Stomach smooth muscle (tissue), 2 donors: ENCODE measurements around the gene IL4R.

Source experiments
- H3K27ac ChIP-seq: one replicate; pipeline ENCODE4 v1.7.0; 2013; ENCODE audit warnings: mild to moderate bottlenecking, low read length, inconsistent platforms
- H3K27me3 ChIP-seq, 2 donors: one replicate each; pipeline ENCODE4 v1.7.0; 2013; ENCODE audit warnings: low read length in 2 of 2; ENCODE audit not compliant: insufficient read depth in 2 of 2, control insufficient read depth in 1 of 2
- H3K36me3 ChIP-seq, 2 donors: one replicate each; pipeline ENCODE4 v1.7.0; 2013; ENCODE audit warnings: low read length in 2 of 2; ENCODE audit not compliant: control insufficient read depth in 2 of 2, insufficient read depth in 2 of 2
- H3K4me1 ChIP-seq: one replicate; pipeline ENCODE4 v1.7.0; 2013; ENCODE audit warnings: low read length; ENCODE audit not compliant: control insufficient read depth, insufficient read depth
- H3K4me3 ChIP-seq, 2 donors: one replicate each; pipeline ENCODE4 v1.7.0; 2013; ENCODE audit warnings: low read length in 2 of 2
- H3K9ac ChIP-seq, 2 donors: one replicate each; pipeline ENCODE4 v1.7.0; 2013; ENCODE audit warnings: low read length in 2 of 2, mild to moderate bottlenecking in 1 of 2
- H3K9me3 ChIP-seq, 2 donors: one replicate each; pipeline ENCODE4 v1.7.0; 2013; ENCODE audit warnings: low read length in 2 of 2; ENCODE audit not compliant: control insufficient read depth in 2 of 2
- donor health status: healthy.
- donor health status: Pancreatic carcinoma.

IL4R gene

GRCh38 chr16:27289669-27290068, 24.1 kb upstream of the IL4R start:
- Histone ChIP-seq H3K36me3 (no peaks in the 10 kb centered on the region), H3K27me3 (no peaks in the 10 kb centered on the region), H3K9ac (no peak overlapping the region), H3K9me3 (no peaks in the 10 kb centered on the region), H3K4me1 (no peaks in the 10 kb centered on the region), H3K4me3 (no peak overlapping the region), H3K27ac (no peak overlapping the region)

GRCh38 chr16:27290562-27290961, 23.2 kb upstream of the IL4R start:
- Histone ChIP-seq H3K4me1 (no peaks in the 10 kb centered on the region), H3K4me3 (no peak overlapping the region), H3K36me3 (no peaks in the 10 kb centered on the region), H3K9me3 (no peaks in the 10 kb centered on the region), H3K9ac (no peak overlapping the region), H3K27ac (no peak overlapping the region), H3K27me3 (no peaks in the 10 kb centered on the region)

- Histone ChIP-seq H3K4me3 (no peak overlapping the region), H3K9me3 (no peaks in the 10 kb centered on the region)
Observed at GRCh38 chr16:27291106-27291505, 22.7 kb upstream of the IL4R start.

GRCh38 chr16:27291722-27292240, 22.0 kb upstream of the IL4R start:
- Histone ChIP-seq H3K27me3 (no peaks in the 10 kb centered on the region), H3K36me3 (no peaks in the 10 kb centered on the region), H3K4me3 (no peak overlapping the region), H3K4me1 (no peaks in the 10 kb centered on the region), H3K9me3 (no peaks in the 10 kb centered on the region), H3K27ac (no peak overlapping the region), H3K9ac (no peak overlapping the region)

More at GRCh38 chr16:27291106-27291505, 22.7 kb upstream of the IL4R start:
- Histone ChIP-seq H3K27ac (no peak overlapping the region), H3K4me1 (no peaks in the 10 kb centered on the region), H3K9ac (no peak overlapping the region), H3K36me3 (no peaks in the 10 kb centered on the region), H3K27me3 (no peaks in the 10 kb centered on the region)

GRCh38 chr16:27293343-27293742, 20.4 kb upstream of the IL4R start:
- no peak overlapping the region for H3K4me3 ChIP-seq
- H3K9ac ChIP-seq = no peak overlapping the region
- H3K4me1 ChIP-seq = no peaks in the 10 kb centered on the region
- H3K27me3 ChIP-seq = no peaks in the 10 kb centered on the region
- no peak overlapping the region for H3K27ac ChIP-seq
- H3K36me3 ChIP-seq = no peaks in the 10 kb centered on the region
- H3K9me3 ChIP-seq = no peaks in the 10 kb centered on the region

- H3K9ac ChIP-seq = no peak overlapping the region
- no peaks in the 10 kb centered on the region for H3K36me3 ChIP-seq
- H3K9me3 ChIP-seq = no peaks in the 10 kb centered on the region
- H3K27me3 ChIP-seq = no peaks in the 10 kb centered on the region
- no peak overlapping the region for H3K27ac ChIP-seq
- H3K4me1 ChIP-seq = no peaks in the 10 kb centered on the region
- no peak overlapping the region for H3K4me3 ChIP-seq
Observed at GRCh38 chr16:27298132-27298531, 15.6 kb upstream of the IL4R start.

- H3K9ac ChIP-seq = no peak overlapping the region
- H3K4me1 ChIP-seq = no peaks in the 10 kb centered on the region
- no peaks in the 10 kb centered on the region for H3K9me3 ChIP-seq
- no peak overlapping the region for H3K4me3 ChIP-seq
- no peaks in the 10 kb centered on the region for H3K36me3 ChIP-seq
- no peak overlapping the region for H3K27ac ChIP-seq
- H3K27me3 ChIP-seq = no peaks in the 10 kb centered on the region
Observed at GRCh38 chr16:27301236-27301861, 12.4 kb upstream of the IL4R start.

GRCh38 chr16:27302126-27302525, 11.6 kb upstream of the IL4R start:
- Histone ChIP-seq H3K27me3 (no peaks in the 10 kb centered on the region), H3K36me3 (no peaks in the 10 kb centered on the region), H3K27ac (no peak overlapping the region), H3K4me1 (no peaks in the 10 kb centered on the region), H3K9ac (no peak overlapping the region), H3K4me3 (no peak overlapping the region), H3K9me3 (no peaks in the 10 kb centered on the region)

GRCh38 chr16:27303256-27304100, 10.3 kb upstream of the IL4R start:
- no peak overlapping the region for H3K27ac ChIP-seq

GRCh38 chr16:27304102-27304501, 9.7 kb upstream of the IL4R start:
- Histone ChIP-seq H3K36me3 (no peaks in the 10 kb centered on the region), H3K27ac (no peak overlapping the region), H3K9ac (no peak overlapping the region), H3K9me3 (no peaks in the 10 kb centered on the region), H3K27me3 (no peaks in the 10 kb centered on the region), H3K4me3 (no peak overlapping the region), H3K4me1 (no peaks in the 10 kb centered on the region)

More at GRCh38 chr16:27303256-27304100, 10.3 kb upstream of the IL4R start:
- no peaks in the 10 kb centered on the region for H3K9me3 ChIP-seq
- H3K36me3 ChIP-seq = no peaks in the 10 kb centered on the region
- no peak overlapping the region for H3K4me3 ChIP-seq
- no peaks in the 10 kb centered on the region for H3K4me1 ChIP-seq
- no peaks in the 10 kb centered on the region for H3K27me3 ChIP-seq
- H3K9ac ChIP-seq = no peak overlapping the region
